Retinal pigment epithelial cell (primary cell): ENCODE measurements around the gene TRAF1.

Experiments
- DNase-seq: peaks from one replicate; pipeline ENCODE4 v3.0.0-alpha.2; 2010; ENCODE audit warnings: low read depth
- H3K4me3 ChIP-seq: 2 replicates; pipeline ENCODE4 v1.5.1; 2011; ENCODE audit warnings: mild to moderate bottlenecking, low read length, control low read depth, moderate library complexity
- CTCF ChIP-seq: conservative IDR thresholded peaks from 2 replicates; pipeline ENCODE4 v1.5.1; 2011; ENCODE audit warnings: low read depth, low read length, control low read depth, inconsistent platforms

The TRAF1 gene

DNA sequence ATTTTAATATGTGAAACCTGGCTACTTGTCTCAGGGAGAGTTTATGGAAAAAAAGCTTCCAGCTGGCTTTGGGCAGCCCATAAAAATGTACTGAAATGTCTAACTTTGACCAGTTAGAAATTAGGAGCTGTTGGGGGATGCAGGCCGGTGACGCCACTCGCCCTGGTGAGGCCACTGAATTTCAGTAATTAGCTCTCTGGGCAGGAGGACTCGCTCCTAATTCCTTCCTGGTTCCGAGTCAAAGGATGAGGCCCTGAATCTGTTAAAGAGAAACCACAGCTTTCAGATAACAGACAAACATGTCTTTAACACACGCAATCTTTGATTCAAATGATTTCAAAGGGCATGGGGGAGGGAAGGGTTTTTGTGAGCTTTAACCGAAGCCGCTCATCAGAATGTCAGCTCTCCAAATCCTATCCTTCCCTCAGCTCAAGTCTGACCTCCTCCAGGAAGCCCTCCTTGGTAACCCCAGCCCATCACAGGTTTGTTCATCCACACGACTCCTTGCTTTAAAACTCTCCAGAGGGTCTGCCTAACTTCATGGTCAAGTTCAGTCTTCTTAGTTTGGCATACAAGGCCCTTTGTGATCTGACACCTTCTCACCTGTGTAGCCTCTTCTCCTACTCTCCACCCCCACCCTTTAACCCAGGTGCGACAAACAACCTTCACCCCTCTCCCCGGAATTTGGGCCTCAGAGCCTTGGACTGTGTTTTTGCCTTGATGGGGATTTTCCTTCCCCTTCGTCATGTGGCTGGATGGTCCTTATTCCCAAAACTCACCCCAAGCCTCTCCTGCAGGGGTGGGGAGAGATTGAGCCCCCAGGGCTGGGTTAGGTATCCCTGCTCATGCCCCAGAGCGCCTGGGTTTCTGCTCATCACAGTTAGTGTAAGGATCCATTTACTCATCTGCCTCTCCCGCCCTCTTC lies 36.0 kb downstream of the TRAF1 start:
- no peak for DNase-seq
- no peak for TF ChIP-seq CTCF
- no peak overlapping the region for H3K4me3 ChIP-seq

DNA sequence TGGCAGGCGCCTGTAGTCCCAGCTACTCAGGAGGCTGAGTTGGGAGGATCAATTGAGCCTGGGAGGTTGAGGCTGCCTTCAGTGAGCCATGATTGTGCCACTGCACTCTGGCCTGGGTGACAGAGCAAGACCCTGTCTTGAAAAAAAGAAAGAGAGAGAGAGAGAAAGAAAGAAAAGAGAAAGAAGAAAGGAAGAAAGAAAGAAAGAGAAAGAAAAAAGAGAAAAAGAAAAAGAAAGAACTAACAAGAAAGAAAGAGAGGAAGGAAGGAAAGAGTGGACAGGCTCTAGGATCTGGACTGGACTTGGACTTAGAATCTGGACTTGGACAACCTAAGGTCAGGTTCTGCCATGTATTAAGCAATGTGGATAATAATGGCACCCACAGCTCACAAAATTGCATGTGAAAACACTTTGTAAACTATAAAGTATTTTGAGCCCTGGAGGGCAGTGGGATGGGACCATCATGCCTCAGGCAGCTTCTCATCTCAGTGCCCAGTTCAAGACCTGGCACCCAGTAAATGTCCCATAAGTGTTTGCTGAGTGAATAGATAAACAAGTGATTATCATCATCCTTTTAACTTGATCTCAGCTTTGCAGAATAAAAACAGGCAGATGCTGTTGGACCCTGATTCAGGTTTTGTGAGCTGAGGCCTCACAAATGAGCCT lies 36.9 kb downstream of the TRAF1 start:
- no peak overlapping the region for H3K4me3 ChIP-seq
- no peak for DNase-seq
- no peak for TF ChIP-seq CTCF

DNA sequence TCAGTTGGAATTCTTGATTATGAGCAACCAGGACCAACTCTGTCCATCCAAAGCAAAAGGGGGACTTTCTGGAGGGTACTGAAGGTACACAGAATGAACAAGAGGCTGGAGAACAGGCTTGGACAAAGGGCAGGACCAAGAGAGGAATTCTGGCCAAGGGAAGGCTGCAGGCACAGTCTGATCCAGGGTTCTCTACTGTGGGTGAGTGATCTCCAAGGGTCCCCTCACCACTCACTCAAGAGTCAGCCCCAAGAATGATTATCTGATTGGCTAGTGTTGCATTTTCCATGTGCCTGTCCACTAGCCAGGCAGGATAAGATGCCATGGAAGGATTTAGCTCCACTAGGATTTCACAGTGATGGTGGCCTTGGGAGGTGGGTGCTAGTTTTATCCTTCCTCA lies 38.0 kb downstream of the TRAF1 start:
- DNase-seq: no peak
- TF ChIP-seq CTCF: no peak
- H3K4me3 ChIP-seq: no peak overlapping the region

DNA sequence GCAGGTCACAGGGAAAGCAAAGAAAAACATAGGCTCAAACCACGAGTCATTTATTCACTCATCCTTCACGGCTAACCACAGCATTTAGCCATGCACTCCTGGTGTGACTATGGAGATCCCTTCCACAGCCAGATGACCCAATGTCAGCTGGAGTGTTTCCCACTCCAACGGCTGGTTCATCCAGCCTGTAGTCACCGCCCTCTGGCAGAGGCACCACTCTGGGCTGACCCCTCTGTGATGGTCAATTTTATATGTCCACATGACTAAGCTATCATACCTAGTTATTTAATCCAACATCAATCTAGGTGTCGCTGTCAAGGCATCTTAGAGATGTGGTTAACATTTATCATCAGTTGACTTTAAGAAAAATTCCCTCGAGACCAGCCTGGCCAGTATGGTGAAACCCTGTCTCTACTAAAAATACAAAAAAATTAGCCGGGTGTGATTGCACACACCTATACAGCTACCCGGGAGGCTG lies 40.1 kb downstream of the TRAF1 start:
- no peak for DNase-seq
- TF ChIP-seq CTCF: no peak

DNA sequence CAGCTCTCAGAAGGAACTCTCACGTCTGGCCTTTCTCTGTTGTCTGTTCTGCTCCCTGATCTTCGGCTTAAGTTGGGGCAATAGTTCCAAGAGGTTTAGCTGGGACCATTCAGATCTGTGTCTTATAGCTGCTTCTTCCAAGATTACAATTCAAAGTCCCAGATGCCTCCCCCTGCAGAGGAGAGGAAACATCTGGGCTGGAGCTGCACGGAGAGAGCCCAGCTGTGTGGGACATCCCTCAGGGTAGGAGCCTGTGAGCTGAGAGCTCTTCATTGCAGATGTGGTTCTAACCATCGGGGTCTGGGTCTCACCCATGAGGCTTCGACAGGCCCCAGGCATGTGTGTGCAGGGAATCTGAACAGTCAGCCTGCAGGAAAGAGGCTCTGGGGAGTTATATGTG lies 40.6 kb downstream of the TRAF1 start:
- no peak for DNase-seq
- no peak overlapping the region for H3K4me3 ChIP-seq
- TF ChIP-seq CTCF: no peak

More for the DNA sequence above, 40.1 kb downstream of the TRAF1 start:
- no peak overlapping the region for H3K4me3 ChIP-seq

- TF ChIP-seq CTCF: no peak
- no peak for DNase-seq
- H3K4me3 ChIP-seq: no peak overlapping the region
Measured at GRCh38 chr9:120885457-120885856, 41.1 kb downstream of the TRAF1 start.
